Activated T-cell treated with anti-CD3 and anti-CD28 coated beads, Interleukin-2, amount 50 U/mL, for 72 hours (primary cell): ENCODE measurements around the gene SLC22A1. TPM values are rescaled to one million over a fixed set of nuclear protein-coding genes. Genes with fewer than 3 reads are reported as not detected.
"Not testable (repeated sequence)": the region's sequence is repeated elsewhere in the genome, so short reads cannot be mapped to it uniquely, and the experiment has no call there.

Source experiments
- ATAC-seq, 2 donors: fragments of 150-1000 bp; cut with Tn5 transposase; replicated peaks in 1 of 2; 2 replicates each; pipeline ENCODE4 v1.10.0; 2021; ENCODE audit warnings: moderate library complexity in 2 of 2, mild to moderate bottlenecking in 1 of 2
- DNase-seq, 2 donors: peaks; one replicate each; pipeline ENCODE4 v3.0.0; 2021 to 2022; ENCODE audit warnings: mixed read lengths in 1 of 2
- H3K27ac Mint-ChIP-seq: one replicate; pipeline ENCODE4 v1.8.0; 2022; ENCODE audit warnings: mild to moderate bottlenecking, moderate library complexity, mixed read lengths
- H3K27me3 Mint-ChIP-seq: one replicate; pipeline ENCODE4 v1.8.0; 2022; ENCODE audit warnings: low read depth, mixed read lengths
- H3K36me3 Mint-ChIP-seq, 2 donors: one replicate each; pipeline ENCODE4 v1.8.0; 2022; ENCODE audit warnings: mixed read lengths in 2 of 2, mild to moderate bottlenecking in 1 of 2; ENCODE audit not compliant: insufficient read depth in 2 of 2
- H3K4me1 Mint-ChIP-seq: one replicate; pipeline ENCODE4 v1.8.0; 2022; ENCODE audit warnings: low read depth, mixed read lengths
- H3K4me3 Mint-ChIP-seq, 2 donors: one replicate each; pipeline ENCODE4 v1.8.0; 2022; ENCODE audit warnings: mild to moderate bottlenecking in 2 of 2, mixed read lengths in 2 of 2, moderate library complexity in 2 of 2
- H3K9me3 Mint-ChIP-seq, 2 donors: one replicate each; pipeline ENCODE4 v1.8.0; 2022; ENCODE audit warnings: mixed read lengths in 2 of 2
- total RNA-seq, 2 donors: library from RNA; stranded (reverse); gene quantifications; one replicate each; pipeline ENCODE4 v1.2.3, GENCODE V29; 2022

Gene SLC22A1
- total RNA-seq, 2 donors from 2014 or later, result 1.5 to 2.4 TPM

DNA sequence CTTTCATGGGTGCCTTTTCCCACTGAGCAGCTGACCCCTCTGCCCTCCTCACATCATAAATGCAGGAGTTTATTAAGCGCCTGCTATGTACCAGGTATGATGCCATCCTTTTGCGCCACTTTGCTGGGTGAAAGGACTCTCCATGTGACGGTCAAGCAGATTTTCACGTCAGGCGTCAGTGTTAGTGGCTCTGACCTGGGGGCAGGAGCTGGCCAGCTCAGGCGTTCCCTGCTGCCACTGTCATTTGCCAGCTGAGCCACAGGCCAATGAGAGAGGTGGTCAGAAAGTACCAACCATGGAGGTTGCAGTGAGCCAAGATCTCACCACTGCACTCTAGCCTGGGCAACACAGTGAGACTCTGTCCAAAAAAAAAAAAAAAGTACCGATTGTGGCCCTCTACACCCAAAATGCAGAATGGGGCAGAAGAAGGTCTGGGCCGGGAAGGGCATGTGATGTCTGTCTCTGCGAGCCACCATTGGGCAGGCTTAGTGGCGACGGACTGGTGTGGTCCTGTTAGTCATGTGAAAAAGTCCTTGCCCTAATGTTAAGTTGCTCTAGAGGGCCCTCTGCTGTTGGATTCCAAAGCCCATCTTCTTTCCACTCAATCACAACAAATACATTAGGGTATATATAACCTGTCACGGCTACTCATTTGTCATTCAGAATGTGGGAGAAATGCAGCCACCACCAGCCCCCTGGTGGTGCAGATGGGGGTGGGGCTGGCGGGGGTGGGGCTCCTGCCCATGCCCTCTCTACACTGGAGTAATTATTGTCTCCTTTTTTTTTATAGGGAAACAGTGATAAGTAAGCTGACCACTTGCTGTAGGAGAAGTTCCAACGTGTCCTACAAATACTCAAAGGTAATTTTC is 18.4 kb upstream of the SLC22A1 start:
- Mint-ChIP-seq H3K27me3 (no peaks in the 10 kb centered on the region), H3K4me1 (peaks cover 7% of the 10 kb centered on the region), H3K9me3 (no peaks in the 10 kb centered on the region), H3K27ac (no peak overlapping the region), H3K4me3 (no peak overlapping the region), H3K36me3 (peaks cover 5 to 17% of the 10 kb centered on the region in 2 donors)
- DNase-seq (peak; percentile 18 to 27), ATAC-seq (peak; percentile 29 to 42)

- Mint-ChIP-seq H3K9me3 (no peaks in the 10 kb centered on the region), H3K4me3 (no peak overlapping the region), H3K36me3 (peaks cover 5 to 16% of the 10 kb centered on the region in 2 donors), H3K4me1 (peaks cover 7% of the 10 kb centered on the region), H3K27ac (no peak overlapping the region), H3K27me3 (no peaks in the 10 kb centered on the region)
- ATAC-seq (no peak), DNase-seq (no peak)
These were observed 17.9 kb upstream of the SLC22A1 start for GRCh38 chr6:160103825-160104100.

- no peak for ATAC-seq
- Mint-ChIP-seq H3K27me3 (no peaks in the 10 kb centered on the region), H3K27ac (no peak overlapping the region), H3K9me3 (no peaks in the 10 kb centered on the region), H3K4me1 (peaks cover 7% of the 10 kb centered on the region), H3K36me3 (peaks cover 3 to 16% of the 10 kb centered on the region in 2 donors), H3K4me3 (no peak overlapping the region)
- DNase-seq, result no peak
These were observed 16.6 kb upstream of the SLC22A1 start for GRCh38 chr6:160104821-160105517.

- no peak for ATAC-seq
- Mint-ChIP-seq H3K27me3 (no peaks in the 10 kb centered on the region), H3K4me1 (peaks cover 4% of the 10 kb centered on the region), H3K27ac (no peak overlapping the region), H3K36me3 (peaks cover 3 to 15% of the 10 kb centered on the region in 2 donors), H3K9me3 (no peaks in the 10 kb centered on the region), H3K4me3 (no peak overlapping the region)
- no peak for DNase-seq
These were observed 15.6 kb upstream of the SLC22A1 start for GRCh38 chr6:160106010-160106409.

DNA sequence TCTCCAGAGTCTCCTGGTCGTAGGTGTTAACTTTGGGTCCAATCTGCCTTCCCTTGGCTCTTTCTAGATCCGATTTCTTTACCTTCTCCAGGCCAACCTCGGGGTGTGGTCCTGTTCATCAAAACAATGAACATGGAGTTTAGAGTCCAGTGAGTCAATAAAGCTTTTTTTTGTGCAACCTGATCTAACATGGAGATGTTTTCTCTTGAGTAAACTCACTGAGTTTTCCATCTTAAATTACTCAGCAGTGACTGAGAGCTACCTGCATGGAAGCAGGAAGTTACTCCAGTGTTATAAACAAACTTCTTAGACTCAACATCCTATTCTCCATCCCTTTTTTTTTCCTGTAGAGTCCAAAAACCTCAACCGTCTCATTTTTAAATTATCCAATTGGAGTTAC is 14.9 kb upstream of the SLC22A1 start:
- H3K27ac Mint-ChIP-seq, result peak overlapping the region; percentile 85
- H3K36me3 Mint-ChIP-seq, result peaks cover 3 to 11% of the 10 kb centered on the region in 2 donors

GRCh38 chr6:160108077-160108476 is 13.5 kb upstream of the SLC22A1 start:
- H3K27me3 Mint-ChIP-seq, result no peaks in the 10 kb centered on the region
- H3K4me3 Mint-ChIP-seq, result no peak overlapping the region
- H3K9me3 Mint-ChIP-seq, result no peaks in the 10 kb centered on the region
- no peak overlapping the region for H3K27ac Mint-ChIP-seq
- ATAC-seq (no peak), DNase-seq (no peak)
- no peaks in the 10 kb centered on the region for H3K4me1 Mint-ChIP-seq
- H3K36me3 Mint-ChIP-seq, result peaks cover 3 to 8% of the 10 kb centered on the region in 2 donors

More for the DNA sequence above, 14.9 kb upstream of the SLC22A1 start:
- no peak for DNase-seq
- Mint-ChIP-seq H3K9me3 (no peaks in the 10 kb centered on the region), H3K4me3 (no peak overlapping the region), H3K27me3 (no peaks in the 10 kb centered on the region), H3K4me1 (no peaks in the 10 kb centered on the region)
- no peak for ATAC-seq

- H3K27me3 Mint-ChIP-seq, result no peaks in the 10 kb centered on the region
- H3K36me3 Mint-ChIP-seq, result peaks cover 0 to 2% of the 10 kb centered on the region in 2 donors
- no peaks in the 10 kb centered on the region for H3K4me1 Mint-ChIP-seq
- H3K9me3 Mint-ChIP-seq, result no peaks in the 10 kb centered on the region
- H3K4me3 Mint-ChIP-seq, result no peak overlapping the region
- DNase-seq (no peak), ATAC-seq (no peak)
- H3K27ac Mint-ChIP-seq, result no peak overlapping the region
These were observed 11.0 kb upstream of the SLC22A1 start for GRCh38 chr6:160110586-160111123.

DNA sequence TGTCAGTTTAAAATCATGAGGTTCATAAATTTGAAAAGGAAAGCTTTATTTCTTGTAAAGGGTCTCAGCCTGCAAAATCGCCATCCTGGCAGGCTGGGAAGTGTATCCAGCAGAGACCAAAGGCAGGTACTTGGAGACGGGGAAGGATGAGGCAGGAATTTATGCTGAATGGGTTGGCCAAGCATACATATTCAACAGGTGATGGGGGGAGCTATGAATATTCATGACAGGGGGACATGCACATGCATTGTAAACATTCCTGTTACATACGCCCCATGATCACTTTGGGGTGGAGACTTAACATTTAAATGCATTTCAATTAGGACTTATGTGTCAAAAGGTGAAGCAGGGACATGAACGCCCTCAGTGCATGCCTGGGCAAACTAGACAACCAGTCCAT is 9.8 kb upstream of the SLC22A1 start:
- ATAC-seq, result no peak
- H3K27me3 Mint-ChIP-seq, result no peaks in the 10 kb centered on the region
- DNase-seq, result no peak
- no peak overlapping the region for H3K4me3 Mint-ChIP-seq
- no peaks in the 10 kb centered on the region for H3K36me3 Mint-ChIP-seq
- no peaks in the 10 kb centered on the region for H3K9me3 Mint-ChIP-seq
- H3K4me1 Mint-ChIP-seq, result no peaks in the 10 kb centered on the region
- H3K27ac Mint-ChIP-seq, result no peak overlapping the region

GRCh38 chr6:160112628-160113299 is 8.9 kb upstream of the SLC22A1 start:
- H3K27ac Mint-ChIP-seq, result no peak overlapping the region
- no peak for DNase-seq
- no peaks in the 10 kb centered on the region for H3K4me1 Mint-ChIP-seq
- H3K9me3 Mint-ChIP-seq, result no peaks in the 10 kb centered on the region
- ATAC-seq, result no peak
- no peaks in the 10 kb centered on the region for H3K36me3 Mint-ChIP-seq
- no peaks in the 10 kb centered on the region for H3K27me3 Mint-ChIP-seq
- no peak overlapping the region for H3K4me3 Mint-ChIP-seq

GRCh38 chr6:160114536-160114935 is 7.1 kb upstream of the SLC22A1 start:
- not testable (repeated sequence) for H3K27me3 Mint-ChIP-seq, H3K9me3 Mint-ChIP-seq, H3K27ac Mint-ChIP-seq, ATAC-seq, DNase-seq, H3K36me3 Mint-ChIP-seq, H3K4me1 Mint-ChIP-seq, H3K4me3 Mint-ChIP-seq

DNA sequence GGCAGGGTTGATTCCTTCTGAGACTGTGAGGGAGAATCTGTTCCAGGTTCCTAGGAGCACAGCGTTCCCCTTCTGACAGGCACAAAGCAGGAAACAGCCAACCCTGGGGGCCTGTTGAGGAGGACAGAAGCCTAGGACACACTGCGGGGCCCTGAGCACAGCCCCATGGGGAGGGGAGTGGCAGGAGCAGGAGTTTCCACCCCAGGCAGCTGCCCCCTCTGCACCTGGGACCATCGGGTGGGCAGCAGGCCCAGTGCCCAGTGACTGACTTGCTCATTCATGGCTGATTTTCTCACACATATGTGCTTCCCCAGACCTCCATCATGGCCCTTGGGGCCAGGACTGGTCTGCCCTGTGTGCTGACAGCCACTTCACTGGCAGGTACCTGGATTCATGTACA is 6.2 kb upstream of the SLC22A1 start:
- Mint-ChIP-seq H3K36me3 (no peaks in the 10 kb centered on the region), H3K27me3 (no peaks in the 10 kb centered on the region), H3K9me3 (no peaks in the 10 kb centered on the region), H3K4me3 (no peak overlapping the region), H3K27ac (no peak overlapping the region), H3K4me1 (no peaks in the 10 kb centered on the region)
- ATAC-seq (no peak), DNase-seq (no peak)

DNA sequence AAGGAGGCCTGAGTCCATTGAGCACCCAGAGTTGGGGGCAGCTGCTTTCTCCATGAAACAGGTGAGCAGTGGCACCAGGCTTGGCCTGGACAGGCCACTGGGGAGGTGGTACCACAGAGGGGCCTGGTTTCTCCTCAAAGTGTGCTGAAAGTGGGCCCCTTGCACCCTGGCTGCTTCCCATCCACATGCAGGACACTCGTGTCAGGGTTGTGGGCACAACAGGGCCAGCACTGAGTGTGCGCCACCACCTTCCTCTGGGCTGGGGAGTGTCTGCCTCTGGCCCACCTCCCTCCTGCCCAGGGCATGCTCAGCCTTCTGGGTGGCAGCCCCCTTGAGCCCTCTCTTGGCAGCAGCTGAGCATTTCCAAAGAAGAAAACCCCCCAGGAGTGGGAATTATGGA is 5.2 kb upstream of the SLC22A1 start:
- no peaks in the 10 kb centered on the region for H3K27me3 Mint-ChIP-seq
- DNase-seq, result no peak
- no peak overlapping the region for H3K4me3 Mint-ChIP-seq
- no peaks in the 10 kb centered on the region for H3K4me1 Mint-ChIP-seq
- H3K36me3 Mint-ChIP-seq, result no peaks in the 10 kb centered on the region
- ATAC-seq, result peak; percentile 26 to 32
- H3K27ac Mint-ChIP-seq, result no peak overlapping the region
- H3K9me3 Mint-ChIP-seq, result no peaks in the 10 kb centered on the region

GRCh38 chr6:160117137-160117536 is 4.5 kb upstream of the SLC22A1 start:
- H3K36me3 Mint-ChIP-seq, result no peaks in the 10 kb centered on the region
- ATAC-seq (peak; percentile 13 to 19), DNase-seq (no peak)
- no peak overlapping the region for H3K4me3 Mint-ChIP-seq
- H3K4me1 Mint-ChIP-seq, result no peaks in the 10 kb centered on the region
- no peaks in the 10 kb centered on the region for H3K27me3 Mint-ChIP-seq
- no peak overlapping the region for H3K27ac Mint-ChIP-seq
- no peaks in the 10 kb centered on the region for H3K9me3 Mint-ChIP-seq
